Measurements from ENCODE around the gene CASKIN2. TPM values are rescaled to one million over a fixed set of nuclear protein-coding genes. Genes with fewer than 3 reads are reported as not detected.
"Not testable (repeated sequence)": the region's sequence is repeated elsewhere in the genome, so short reads cannot be mapped to it uniquely, and the experiment has no call there.

Gene CASKIN2
- total and polyA plus RNA-seq, 3 donors from 2014 or later, result 15.6 to 22.6 (median 16.9) TPM

DNA sequence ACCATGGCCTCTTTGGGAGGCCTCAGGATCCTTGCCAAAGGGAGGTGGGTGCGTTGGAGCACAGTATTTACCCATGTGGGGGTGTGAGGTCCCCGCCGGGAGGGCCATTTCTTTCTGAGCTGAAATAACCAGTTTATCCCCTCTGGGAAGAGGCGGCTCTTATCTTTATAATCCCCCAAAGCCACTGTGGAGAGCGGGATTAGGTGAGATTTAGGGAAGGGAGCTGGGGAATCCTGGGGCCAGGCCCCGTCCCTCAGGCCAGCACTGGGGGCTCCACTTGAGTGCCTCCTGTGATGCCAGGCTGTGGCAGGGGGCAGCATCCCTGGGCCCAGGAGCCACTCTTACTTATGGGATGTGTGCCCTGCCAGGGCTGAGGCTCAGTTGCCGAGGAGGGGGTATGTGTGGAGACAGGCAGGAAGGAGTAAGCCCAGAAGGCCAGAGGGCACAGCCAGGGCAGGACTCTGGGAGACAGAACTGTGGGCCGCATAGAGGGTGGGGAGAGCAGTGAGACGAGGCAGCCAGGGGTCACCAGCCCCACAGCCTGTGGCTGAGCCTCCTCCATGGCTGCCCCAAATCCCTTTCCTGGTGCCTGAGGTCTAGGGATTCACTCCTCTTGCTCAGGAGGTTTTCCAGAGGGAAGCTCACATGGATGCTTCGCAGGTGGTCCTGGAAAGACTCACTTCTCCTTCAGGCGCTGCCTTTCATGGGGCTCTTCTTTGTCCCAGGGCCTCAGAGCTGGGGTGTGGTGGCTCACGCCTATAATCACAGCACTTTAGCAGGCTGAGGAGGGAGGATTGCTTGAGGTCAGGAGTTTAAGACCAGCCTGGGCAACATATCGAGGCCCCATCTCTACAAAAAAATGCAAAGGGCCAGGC, 33.9 kb downstream of the CASKIN2 start:
- 79 to 81% methylated on average over 12 to 13 of the region's 13 CpGs for WGBS, 2 donors
- Histone ChIP-seq H3K36me3 (ENCODE audit: low read depth, missing control alignments) (no peaks in the 10 kb centered on the region), H3K4me3 (no peak overlapping the region), H3K9me3 (no peaks in the 10 kb centered on the region), H3K27ac (no peak overlapping the region), H3K27me3 (no peaks in the 10 kb centered on the region), H3K4me1 (peaks cover 45% of the 10 kb centered on the region)
- TF ChIP-seq, protein P1, sequence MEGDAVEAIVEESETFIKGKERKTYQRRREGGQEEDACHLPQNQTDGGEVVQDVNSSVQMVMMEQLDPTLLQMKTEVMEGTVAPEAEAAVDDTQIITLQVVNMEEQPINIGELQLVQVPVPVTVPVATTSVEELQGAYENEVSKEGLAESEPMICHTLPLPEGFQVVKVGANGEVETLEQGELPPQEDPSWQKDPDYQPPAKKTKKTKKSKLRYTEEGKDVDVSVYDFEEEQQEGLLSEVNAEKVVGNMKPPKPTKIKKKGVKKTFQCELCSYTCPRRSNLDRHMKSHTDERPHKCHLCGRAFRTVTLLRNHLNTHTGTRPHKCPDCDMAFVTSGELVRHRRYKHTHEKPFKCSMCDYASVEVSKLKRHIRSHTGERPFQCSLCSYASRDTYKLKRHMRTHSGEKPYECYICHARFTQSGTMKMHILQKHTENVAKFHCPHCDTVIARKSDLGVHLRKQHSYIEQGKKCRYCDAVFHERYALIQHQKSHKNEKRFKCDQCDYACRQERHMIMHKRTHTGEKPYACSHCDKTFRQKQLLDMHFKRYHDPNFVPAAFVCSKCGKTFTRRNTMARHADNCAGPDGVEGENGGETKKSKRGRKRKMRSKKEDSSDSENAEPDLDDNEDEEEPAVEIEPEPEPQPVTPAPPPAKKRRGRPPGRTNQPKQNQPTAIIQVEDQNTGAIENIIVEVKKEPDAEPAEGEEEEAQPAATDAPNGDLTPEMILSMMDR (IDR thresholded peaks at IDR 0.05), result no peak
- TF ChIP-seq POLR2A (IDR thresholded peaks at IDR 0.05), result no peak
- no peak for DNase-seq
- intact Hi-C loops (cut with DNase I; ENCODE audit: low total_unique reads), result no loop called here

DNA sequence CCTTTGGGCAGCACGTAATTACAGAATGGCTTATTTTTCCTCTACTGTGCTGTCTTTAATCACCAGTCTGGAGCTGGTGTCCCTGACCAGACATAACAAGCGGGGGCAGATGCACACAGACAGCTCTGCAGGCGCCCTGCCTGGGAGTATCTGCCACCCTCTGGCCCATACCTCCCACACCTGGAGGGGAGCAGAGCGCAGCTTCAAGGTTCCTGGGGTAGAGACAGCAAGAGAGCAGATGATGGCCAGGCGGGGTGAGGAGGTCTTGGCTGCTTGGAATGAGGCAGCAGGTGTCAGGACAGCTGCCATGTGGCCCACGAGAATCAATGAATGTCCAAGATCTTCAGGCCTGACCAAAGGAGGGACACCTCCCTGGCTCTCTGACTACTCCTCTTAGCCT, 35.1 kb downstream of the CASKIN2 start:
- intact Hi-C loops (cut with DNase I; ENCODE audit: low total_unique reads), result no loop called here
- DNase-seq, result no peak
- peaks cover 45% of the 10 kb centered on the region for H3K4me1 ChIP-seq
- no peaks in the 10 kb centered on the region for H3K27me3 ChIP-seq
- TF ChIP-seq, protein P1 (IDR thresholded peaks at IDR 0.05), result no peak
- TF ChIP-seq POLR2A (IDR thresholded peaks at IDR 0.05), result no peak
- H3K4me3 ChIP-seq, result no peak overlapping the region
- 65 to 66% methylated on average over 5 to 6 of the region's 6 CpGs for WGBS, 2 donors
- no peaks in the 10 kb centered on the region for H3K9me3 ChIP-seq
- H3K36me3 ChIP-seq (ENCODE audit: low read depth, missing control alignments), result no peaks in the 10 kb centered on the region
- no peak overlapping the region for H3K27ac ChIP-seq

DNA sequence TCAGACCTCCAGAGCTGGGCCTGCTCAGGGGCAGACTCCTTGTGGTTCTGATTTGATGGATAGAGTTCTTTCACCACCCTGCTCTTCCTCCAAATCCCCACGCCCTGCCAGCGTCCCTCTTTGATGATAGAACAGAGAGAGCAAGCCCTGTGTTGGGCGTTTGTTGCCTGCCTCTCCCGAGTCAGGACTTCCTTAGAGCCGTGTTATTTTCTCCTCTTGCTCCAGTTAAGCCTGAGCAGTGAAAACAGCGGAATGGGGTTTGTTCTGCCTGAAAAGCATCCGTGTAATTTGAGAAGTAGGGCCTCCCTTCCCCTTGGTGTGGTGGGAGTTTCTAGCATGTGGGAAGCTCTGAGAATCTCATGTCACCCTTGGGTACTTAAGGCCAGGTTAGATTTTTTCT, 36.8 kb downstream of the CASKIN2 start:
- no peaks in the 10 kb centered on the region for H3K9me3 ChIP-seq
- H3K27me3 ChIP-seq, result no peaks in the 10 kb centered on the region
- H3K27ac ChIP-seq, result peak overlapping the region in 1 of 2 donors; percentile 18
- peaks cover 45% of the 10 kb centered on the region for H3K4me1 ChIP-seq
- no peaks in the 10 kb centered on the region for H3K36me3 ChIP-seq (ENCODE audit: low read depth, missing control alignments)
- intact Hi-C loops (cut with DNase I; ENCODE audit: low total_unique reads), result no loop called here
- H3K4me3 ChIP-seq, result no peak overlapping the region
- DNase-seq, result no peak
- TF ChIP-seq POLR2A (IDR thresholded peaks at IDR 0.05), result no peak
- TF ChIP-seq, protein P1 (IDR thresholded peaks at IDR 0.05), result no peak
- WGBS, 2 donors, result 51 to 71% methylated on average over 7 of the region's 7 CpGs

DNA sequence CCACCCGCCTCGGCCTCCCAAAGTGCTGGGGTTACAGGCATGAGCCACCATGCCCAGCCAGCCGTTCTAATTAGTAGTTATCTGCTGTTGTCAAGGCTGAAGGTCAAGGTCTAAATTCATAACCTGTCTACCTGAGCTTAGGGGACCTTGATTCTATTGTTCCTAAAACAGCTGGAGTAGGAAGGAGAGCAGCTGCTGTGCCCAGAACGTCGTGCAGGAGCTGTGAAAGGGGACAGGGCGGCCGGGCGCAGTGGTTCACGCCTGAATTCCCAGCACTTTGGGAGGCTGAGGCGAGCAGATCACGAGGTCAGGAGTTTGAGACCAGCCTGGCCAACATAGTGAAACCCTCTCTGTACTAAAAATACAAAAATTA, 37.9 kb downstream of the CASKIN2 start:
- 69 to 77% methylated on average over 11 of the region's 11 CpGs for WGBS, 2 donors
- intact Hi-C loops (cut with DNase I; ENCODE audit: low total_unique reads), result not testable (repeated sequence)
- peak overlapping the region; percentile 6 to 76 for H3K27ac ChIP-seq

DNA sequence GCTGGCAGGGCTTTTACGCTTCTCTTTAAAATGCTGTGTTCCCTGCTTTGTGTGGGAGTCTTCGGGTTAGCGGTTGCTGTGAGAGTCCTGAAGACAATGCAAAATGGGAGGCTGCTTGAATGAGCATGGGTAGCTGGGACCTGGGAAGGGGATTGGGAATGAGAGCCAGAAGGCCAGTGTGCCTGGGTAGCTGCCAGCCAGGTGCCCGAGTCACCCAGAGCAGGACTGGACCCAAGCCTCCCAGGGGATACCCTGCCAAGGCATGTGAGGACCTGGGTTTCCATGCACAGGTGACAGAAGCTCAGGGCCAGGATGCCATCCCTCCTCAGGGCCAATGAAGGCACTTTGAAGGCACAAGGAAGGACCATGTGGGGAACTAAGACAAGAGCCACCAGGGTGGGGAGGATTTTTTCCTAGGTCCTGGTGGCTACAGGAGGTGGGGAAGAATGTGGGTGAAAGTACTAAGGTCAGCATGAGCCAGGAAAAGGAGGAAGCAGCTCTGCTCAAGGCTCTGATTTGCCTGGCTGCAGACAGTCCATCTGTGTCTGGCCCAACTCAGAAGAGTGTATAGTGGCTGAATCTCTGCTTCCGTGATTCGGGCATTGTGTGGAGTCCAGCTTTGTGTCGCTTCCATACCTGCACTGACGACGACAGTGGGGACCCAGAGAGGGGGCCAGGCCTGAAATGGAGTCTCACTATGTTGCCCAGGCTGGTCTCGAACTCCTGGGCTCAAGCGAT, 38.4 kb downstream of the CASKIN2 start:
- TF ChIP-seq, protein P1 (IDR thresholded peaks at IDR 0.05), result no peak
- TF ChIP-seq POLR2A (IDR thresholded peaks at IDR 0.05), result no peak
- Histone ChIP-seq H3K4me1 (peaks cover 45% of the 10 kb centered on the region), H3K4me3 (no peak overlapping the region), H3K9me3 (no peaks in the 10 kb centered on the region), H3K27me3 (no peaks in the 10 kb centered on the region), H3K36me3 (ENCODE audit: low read depth, missing control alignments) (no peaks in the 10 kb centered on the region), H3K27ac (peak overlapping the region; percentile 6 to 76)
- intact Hi-C loops (cut with DNase I; ENCODE audit: low total_unique reads), result no loop called here
- DNase-seq, result no peak
- WGBS, 2 donors, result 53 to 61% methylated on average over 11 of the region's 11 CpGs

More for the DNA sequence above, 37.9 kb downstream of the CASKIN2 start:
- H3K9me3 ChIP-seq; H3K27me3 ChIP-seq; H3K4me3 ChIP-seq; H3K36me3 ChIP-seq (ENCODE audit: low read depth, missing control alignments); DNase-seq: not testable (repeated sequence)
- H3K4me1 ChIP-seq, result peaks cover 45% of the 10 kb centered on the region
